ENCODE data around the gene PAX2. TPM values are rescaled to one million over a fixed set of nuclear protein-coding genes. Genes with fewer than 3 reads are reported as not detected.

The PAX2 gene
- total and polyA plus RNA-seq, 2 donors from 2014 or later, result 28.3 to 102 TPM

DNA sequence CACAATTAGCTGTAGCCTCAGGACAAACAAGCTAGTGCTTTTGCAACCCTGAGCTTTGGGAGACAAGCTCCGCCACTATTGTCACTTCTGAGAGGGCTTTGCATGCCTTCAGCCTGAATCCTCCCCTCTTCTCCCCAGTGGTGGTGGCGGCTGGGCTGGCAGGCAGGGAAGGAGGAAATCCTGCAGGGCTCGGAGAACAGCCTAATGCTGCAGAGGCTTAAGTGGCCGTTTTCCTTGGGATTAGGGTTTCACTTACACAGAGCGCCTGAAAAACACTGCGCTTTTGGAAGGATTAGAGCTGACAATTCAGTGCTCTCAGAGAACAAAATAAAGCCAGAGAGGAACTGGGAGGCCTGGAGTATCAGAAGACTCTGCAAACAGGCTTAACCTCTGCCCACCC is 71.3 kb downstream of the PAX2 start:
- no peak overlapping the region for H3K27ac ChIP-seq (ENCODE audit: low read depth in 2 of 2, low read length in 2 of 2)
- DNase-seq (peak in 1 of 5 donors; percentile 35), FAIRE-seq (no peak)
- H3K4me1 ChIP-seq (ENCODE audit: control insufficient read depth in 2 of 3, insufficient read depth in 2 of 3, low read depth in 1 of 3, low read length in 3 of 3), result no peaks in the 10 kb centered on the region
- intact Hi-C loops (cut with DNase I), result no loop called here
- H3K9me3 ChIP-seq (ENCODE audit: control insufficient read depth in 2 of 3, insufficient read depth in 1 of 3, low read length in 3 of 3), result no peaks in the 10 kb centered on the region
- no peaks in the 10 kb centered on the region for H3K27me3 ChIP-seq (ENCODE audit: control insufficient read depth, insufficient read depth, low read length)
- H3K4me3 ChIP-seq (ENCODE audit: low read length in 3 of 3), result no peak overlapping the region
- TF ChIP-seq, protein P1, sequence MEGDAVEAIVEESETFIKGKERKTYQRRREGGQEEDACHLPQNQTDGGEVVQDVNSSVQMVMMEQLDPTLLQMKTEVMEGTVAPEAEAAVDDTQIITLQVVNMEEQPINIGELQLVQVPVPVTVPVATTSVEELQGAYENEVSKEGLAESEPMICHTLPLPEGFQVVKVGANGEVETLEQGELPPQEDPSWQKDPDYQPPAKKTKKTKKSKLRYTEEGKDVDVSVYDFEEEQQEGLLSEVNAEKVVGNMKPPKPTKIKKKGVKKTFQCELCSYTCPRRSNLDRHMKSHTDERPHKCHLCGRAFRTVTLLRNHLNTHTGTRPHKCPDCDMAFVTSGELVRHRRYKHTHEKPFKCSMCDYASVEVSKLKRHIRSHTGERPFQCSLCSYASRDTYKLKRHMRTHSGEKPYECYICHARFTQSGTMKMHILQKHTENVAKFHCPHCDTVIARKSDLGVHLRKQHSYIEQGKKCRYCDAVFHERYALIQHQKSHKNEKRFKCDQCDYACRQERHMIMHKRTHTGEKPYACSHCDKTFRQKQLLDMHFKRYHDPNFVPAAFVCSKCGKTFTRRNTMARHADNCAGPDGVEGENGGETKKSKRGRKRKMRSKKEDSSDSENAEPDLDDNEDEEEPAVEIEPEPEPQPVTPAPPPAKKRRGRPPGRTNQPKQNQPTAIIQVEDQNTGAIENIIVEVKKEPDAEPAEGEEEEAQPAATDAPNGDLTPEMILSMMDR (IDR thresholded peaks at IDR 0.05; ENCODE audit: borderline replicate concordance, extremely low read depth, insufficient read depth), result no peak
- no peak overlapping the region for H3K9ac ChIP-seq (ENCODE audit: low read length in 3 of 3)
- H3K36me3 ChIP-seq (ENCODE audit: control insufficient read depth in 2 of 3, insufficient read depth in 3 of 3, low read length in 3 of 3), result peaks cover 2 to 5% (median 3%) of the 10 kb centered on the region in 3 donors

DNA sequence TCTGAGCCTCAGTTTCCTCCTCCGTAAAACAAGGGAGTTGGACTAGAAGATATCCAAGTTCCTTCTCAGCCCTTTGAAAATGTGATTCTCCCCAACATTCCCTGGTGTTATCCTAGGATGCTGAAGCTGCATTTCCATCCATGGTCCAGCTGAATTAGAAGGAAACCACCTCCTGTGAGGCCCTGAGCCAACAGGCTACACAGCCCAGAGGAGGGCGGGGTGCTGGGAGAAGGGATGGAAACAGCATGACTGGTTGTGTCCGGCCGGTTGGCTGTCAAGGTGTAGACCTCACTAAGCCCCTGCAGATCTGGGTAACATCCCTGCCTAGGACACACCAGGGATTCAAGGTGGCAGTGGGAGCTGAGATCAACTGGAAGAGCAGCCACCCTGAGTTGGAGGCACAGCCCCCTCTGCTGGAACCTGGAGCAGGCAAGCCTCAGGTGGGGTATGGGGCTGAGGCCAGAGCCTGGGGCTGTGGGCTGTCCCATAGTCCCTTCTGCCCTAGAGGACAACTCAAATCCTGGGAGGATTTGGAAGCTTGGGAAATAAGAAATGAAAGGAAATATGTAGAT is 72.0 kb downstream of the PAX2 start:
- DNase-seq (peak in 1 of 5 donors; percentile 46), FAIRE-seq (no peak)
- Histone ChIP-seq H3K9ac (ENCODE audit: low read length in 3 of 3) (no peak overlapping the region), H3K27me3 (ENCODE audit: control insufficient read depth, insufficient read depth, low read length) (no peaks in the 10 kb centered on the region), H3K27ac (ENCODE audit: low read depth in 2 of 2, low read length in 2 of 2) (no peak overlapping the region), H3K36me3 (ENCODE audit: control insufficient read depth in 2 of 3, insufficient read depth in 3 of 3, low read length in 3 of 3) (peaks cover 0 to 3% (median 2%) of the 10 kb centered on the region in 3 donors), H3K4me3 (ENCODE audit: low read length in 3 of 3) (no peak overlapping the region), H3K4me1 (ENCODE audit: control insufficient read depth in 2 of 3, insufficient read depth in 2 of 3, low read depth in 1 of 3, low read length in 3 of 3) (no peaks in the 10 kb centered on the region), H3K9me3 (ENCODE audit: control insufficient read depth in 2 of 3, insufficient read depth in 1 of 3, low read length in 3 of 3) (no peaks in the 10 kb centered on the region)
- intact Hi-C loops (cut with DNase I), result no loop called here
- TF ChIP-seq, protein P1 (IDR thresholded peaks at IDR 0.05; ENCODE audit: borderline replicate concordance, extremely low read depth, insufficient read depth), result peak; percentile 5

DNA sequence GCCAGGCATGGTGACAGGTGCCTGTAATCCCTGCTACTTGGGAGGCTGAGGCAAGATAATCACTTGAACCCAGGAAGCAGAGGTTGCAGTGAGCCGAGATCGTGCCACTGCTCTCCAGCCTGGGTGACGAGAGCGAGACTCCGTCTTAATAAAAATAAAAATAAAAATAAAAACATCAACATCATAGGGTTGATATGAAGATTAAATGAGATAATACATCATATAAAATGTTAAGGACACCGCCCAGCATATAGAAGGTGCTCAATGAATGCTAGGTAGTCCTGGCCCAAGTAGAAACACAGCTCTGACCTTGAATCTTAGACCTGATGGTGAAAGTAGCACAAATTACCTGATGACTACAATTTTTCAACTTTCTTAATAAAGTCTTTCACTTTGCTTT is 74.0 kb downstream of the PAX2 start:
- Histone ChIP-seq H3K9me3 (ENCODE audit: control insufficient read depth in 2 of 3, insufficient read depth in 1 of 3, low read length in 3 of 3) (no peaks in the 10 kb centered on the region), H3K4me1 (ENCODE audit: control insufficient read depth in 2 of 3, insufficient read depth in 2 of 3, low read depth in 1 of 3, low read length in 3 of 3) (no peaks in the 10 kb centered on the region), H3K27me3 (ENCODE audit: control insufficient read depth, insufficient read depth, low read length) (no peaks in the 10 kb centered on the region), H3K36me3 (ENCODE audit: control insufficient read depth in 2 of 3, insufficient read depth in 3 of 3, low read length in 3 of 3) (peaks cover 3 to 9% (median 7%) of the 10 kb centered on the region in 3 donors), H3K9ac (ENCODE audit: low read length in 3 of 3) (no peak overlapping the region), H3K27ac (ENCODE audit: low read depth in 2 of 2, low read length in 2 of 2) (no peak overlapping the region), H3K4me3 (ENCODE audit: low read length in 3 of 3) (no peak overlapping the region)
- TF ChIP-seq, protein P1 (IDR thresholded peaks at IDR 0.05; ENCODE audit: borderline replicate concordance, extremely low read depth, insufficient read depth), result no peak
- intact Hi-C loops (cut with DNase I), result no loop called here
- FAIRE-seq (no peak), DNase-seq (no peak)

DNA sequence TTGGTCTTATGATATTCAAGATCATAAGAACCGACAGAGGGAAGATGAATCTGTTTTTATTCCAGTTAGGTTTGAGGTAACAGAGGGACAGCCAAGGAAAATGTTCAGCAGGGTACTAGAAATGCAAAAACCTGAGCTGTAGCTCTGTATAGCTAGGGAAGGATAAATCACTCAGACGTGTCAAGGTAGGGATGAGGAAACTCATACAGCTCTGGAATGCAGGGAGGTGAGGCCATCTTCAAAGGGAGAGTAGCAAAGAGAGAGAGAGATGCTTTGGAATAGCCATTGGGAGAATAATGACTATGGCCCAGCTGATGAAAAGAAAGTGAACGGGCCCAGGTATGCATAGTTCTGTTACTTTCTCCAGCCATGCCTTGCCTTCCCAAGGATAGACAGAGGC is 77.8 kb downstream of the PAX2 start:
- no peaks in the 10 kb centered on the region for H3K9me3 ChIP-seq (ENCODE audit: control insufficient read depth in 2 of 3, insufficient read depth in 1 of 3, low read length in 3 of 3)
- TF ChIP-seq, protein P1 (IDR thresholded peaks at IDR 0.05; ENCODE audit: borderline replicate concordance, extremely low read depth, insufficient read depth), result no peak
- peaks cover 5% of the 10 kb centered on the region for H3K27me3 ChIP-seq (ENCODE audit: control insufficient read depth, insufficient read depth, low read length)

More for the DNA sequence above, 77.8 kb downstream of the PAX2 start:
- Histone ChIP-seq H3K4me1 (ENCODE audit: control insufficient read depth in 2 of 3, insufficient read depth in 2 of 3, low read depth in 1 of 3, low read length in 3 of 3) (peaks cover 0 to under 1% (median 0%) of the 10 kb centered on the region in 3 donors), H3K27ac (ENCODE audit: low read depth in 2 of 2, low read length in 2 of 2) (no peak overlapping the region), H3K9ac (ENCODE audit: low read length in 3 of 3) (no peak overlapping the region), H3K4me3 (ENCODE audit: low read length in 3 of 3) (no peak overlapping the region), H3K36me3 (ENCODE audit: control insufficient read depth in 2 of 3, insufficient read depth in 3 of 3, low read length in 3 of 3) (peaks cover 0 to 13% (median 7%) of the 10 kb centered on the region in 3 donors)
- intact Hi-C loops (cut with DNase I), result no loop called here
- FAIRE-seq, result no peak
- peak in 1 of 5 donors; percentile 13 for DNase-seq
